Stimulated activated CD8-positive, alpha-beta memory T cell treated with anti-CD3 and anti-CD28 coated beads, Interleukin-7, amount 100 ng/mL, for 24 hours (primary cell): ENCODE data around the gene COL23A1.
"Not testable (repeated sequence)": the region's sequence is repeated elsewhere in the genome, so short reads cannot be mapped to it uniquely, and the experiment has no call there.

Experiments
- DNase-seq: peaks from one replicate; pipeline ENCODE4 v3.0.0-alpha.2; 2020; ENCODE audit warnings: low read depth

The COL23A1 gene

DNA sequence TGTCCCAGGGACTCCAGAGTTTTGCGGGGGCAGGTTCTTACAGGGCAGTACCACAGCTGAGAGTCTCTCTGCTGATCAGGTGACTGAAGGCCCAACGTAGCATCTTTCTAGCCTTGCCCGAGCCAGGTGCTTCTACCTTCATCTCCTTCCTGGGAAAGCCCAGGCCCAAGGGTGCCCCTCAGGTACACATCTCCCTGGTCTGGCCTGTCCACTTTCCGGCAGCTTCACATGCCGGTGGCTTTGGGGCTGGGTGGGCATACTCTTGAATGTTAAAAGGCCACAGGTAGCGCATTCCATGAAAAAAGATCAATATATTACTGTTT lies 351.9 kb downstream of the COL23A1 start:
- DNase-seq: no peak

- DNase-seq: no peak
Observed at GRCh38 chr5:178237431-178238312, 352.5 kb downstream of the COL23A1 start.

GRCh38 chr5:178236679-178237078 lies 353.5 kb downstream of the COL23A1 start:
- DNase-seq: no peak

GRCh38 chr5:178236126-178236525 lies 354.1 kb downstream of the COL23A1 start:
- no peak for DNase-seq

- no peak for DNase-seq
Observed at GRCh38 chr5:178235588-178235974, 354.6 kb downstream of the COL23A1 start.

- peak; percentile 68 for DNase-seq
Observed at GRCh38 chr5:178234750-178235587, 355.2 kb downstream of the COL23A1 start.

- no peak for DNase-seq
Observed at GRCh38 chr5:178234121-178234749, 356.0 kb downstream of the COL23A1 start.

DNA sequence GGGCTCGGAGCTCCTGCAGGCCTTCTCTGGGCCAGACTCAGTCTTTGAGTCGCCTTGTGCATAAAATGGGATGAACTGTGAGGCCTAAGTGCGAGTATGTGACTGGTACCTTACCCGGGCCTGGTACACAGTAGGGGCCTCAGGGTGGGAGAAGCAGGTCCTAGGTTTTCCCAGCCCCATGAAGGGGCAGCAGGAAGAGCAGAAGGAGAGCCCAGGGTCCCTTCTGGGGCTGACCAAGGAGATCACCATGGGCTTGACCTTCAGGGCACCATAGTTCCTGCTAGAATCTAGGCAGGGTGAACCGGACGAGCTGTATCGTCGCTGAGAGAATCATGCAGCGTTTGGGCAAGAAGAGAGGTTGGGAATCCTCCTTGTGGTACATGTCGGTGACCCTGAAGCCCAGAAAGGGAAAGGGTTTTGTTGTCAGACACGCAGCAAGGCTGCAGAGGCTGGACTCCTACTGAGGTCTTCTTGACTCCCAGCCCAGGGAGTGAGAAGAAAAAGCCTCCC lies 357.2 kb downstream of the COL23A1 start:
- DNase-seq: no peak

DNA sequence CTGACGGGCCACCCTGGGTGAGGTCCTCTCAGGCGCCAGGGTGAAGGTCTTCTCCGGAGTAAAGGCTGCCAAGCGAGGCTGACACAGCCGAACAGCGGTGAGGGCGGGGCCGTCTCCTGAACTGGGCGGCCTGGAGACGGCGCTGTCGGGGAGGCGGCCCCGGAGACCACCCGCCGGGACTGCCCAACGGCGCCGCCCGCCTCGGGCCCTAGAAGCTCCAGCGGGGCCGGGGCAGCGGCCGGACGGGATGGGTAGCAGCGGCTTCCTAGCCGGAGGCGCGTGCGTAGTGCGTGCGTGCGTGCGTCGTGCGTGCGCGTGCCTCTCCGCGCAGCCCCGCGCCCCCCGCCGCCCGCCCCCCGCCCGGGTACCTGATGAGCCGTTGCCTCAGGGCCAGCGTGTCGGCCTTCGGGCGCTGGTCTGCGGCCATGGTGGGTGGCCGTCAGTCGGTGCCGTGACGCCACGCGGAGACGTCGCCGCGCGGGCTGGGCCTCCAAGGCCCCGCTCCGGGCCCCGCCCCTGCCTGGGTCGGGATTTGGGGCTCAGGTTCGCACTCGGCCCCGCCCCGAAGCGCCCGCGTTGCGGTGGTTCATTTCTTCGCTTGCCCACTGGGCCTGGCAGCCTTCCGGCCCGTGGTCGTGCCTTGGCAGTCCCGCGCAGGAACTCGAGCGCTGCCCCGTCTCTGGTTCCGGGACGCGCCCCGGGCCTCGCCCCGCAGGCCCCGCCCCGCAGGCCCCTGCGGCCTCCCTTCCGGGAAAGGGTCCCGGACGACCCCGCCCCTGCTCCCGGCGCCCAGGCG lies 357.9 kb downstream of the COL23A1 start, which contains the start of gene PHYKPL:
Gene PHYKPL (minus strand): TSS at position 679 of the 796 bp plus-strand sequence. CDS start 252 bp downstream, at position 427.
- DNase-seq: peak; percentile 40

- DNase-seq: no peak
Observed at GRCh38 chr5:178231539-178232123, 358.6 kb downstream of the COL23A1 start.

DNA sequence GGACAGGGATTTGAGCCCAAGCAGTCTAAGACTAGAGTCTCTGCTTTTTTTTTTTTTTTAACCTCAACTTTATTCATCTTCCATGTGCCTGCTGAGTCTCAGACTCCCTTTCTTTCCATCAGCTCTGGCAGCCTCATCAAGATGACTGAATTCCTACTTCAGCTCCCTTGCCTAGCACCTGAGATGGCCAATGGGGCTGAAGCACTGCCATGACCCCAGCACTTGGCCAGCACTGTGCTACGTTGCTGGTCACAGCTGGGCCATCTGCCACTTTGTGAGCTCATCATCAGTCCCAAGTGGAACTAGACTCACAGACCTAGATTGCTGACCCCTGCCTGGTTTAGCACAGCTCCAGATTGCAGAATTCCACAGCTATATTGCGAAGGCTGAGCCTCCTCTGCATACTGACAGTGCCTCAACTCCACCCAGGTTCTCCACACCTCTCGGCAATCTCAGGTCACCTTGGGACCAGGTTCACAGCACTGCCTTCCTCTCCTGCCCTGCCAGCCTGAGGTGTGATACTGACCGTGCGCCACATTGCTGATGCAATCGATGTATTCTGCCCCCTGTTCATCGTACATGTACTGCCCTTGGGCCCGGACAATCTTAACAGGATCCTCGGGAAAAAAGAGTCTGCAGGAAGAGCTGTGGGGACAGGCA lies 359.2 kb downstream of the COL23A1 start:
- DNase-seq: no peak

GRCh38 chr5:178229861-178230260 lies 360.3 kb downstream of the COL23A1 start:
- no peak for DNase-seq

DNA sequence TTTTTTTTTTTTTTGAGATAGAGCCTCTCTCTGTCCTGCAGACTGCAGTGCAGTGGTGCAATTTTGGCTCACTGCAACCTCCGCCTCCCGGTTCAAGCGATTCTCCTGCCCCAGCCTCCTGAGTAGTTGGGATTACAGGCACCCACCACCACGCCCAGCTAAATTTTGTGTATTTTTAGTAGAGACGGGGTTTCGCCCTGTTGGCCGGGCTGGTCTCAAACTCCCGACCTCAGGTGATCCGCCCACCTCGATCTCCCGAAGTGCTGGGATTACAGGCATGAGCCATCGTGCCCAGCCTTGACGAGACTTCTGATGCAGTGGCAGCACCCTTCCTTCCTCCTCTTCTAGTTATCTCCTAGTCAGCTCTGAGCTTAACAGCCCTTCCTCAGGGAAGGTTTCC lies 361.1 kb downstream of the COL23A1 start:
- not testable (repeated sequence) for DNase-seq

GRCh38 chr5:178228609-178229008 lies 361.6 kb downstream of the COL23A1 start:
- no peak for DNase-seq

DNA sequence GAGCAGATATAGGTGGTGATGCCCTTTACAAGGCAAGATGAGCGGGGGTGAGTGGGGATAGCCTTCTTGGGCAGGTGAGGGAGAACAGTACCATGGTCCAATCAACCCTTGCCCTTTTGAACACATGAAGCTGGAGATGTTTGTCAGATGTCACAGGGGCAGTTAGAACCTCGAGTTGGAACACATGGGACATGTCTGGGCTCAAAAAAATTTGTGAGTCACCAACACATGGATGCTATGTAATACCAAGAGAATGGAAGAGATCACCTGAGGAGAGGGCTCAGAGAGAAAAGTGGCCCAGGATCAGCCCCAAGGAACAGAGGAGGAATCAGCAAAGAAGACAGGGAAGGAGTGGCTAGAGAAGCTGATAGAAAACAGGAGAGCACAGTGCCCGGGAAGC lies 362.3 kb downstream of the COL23A1 start:
- no peak for DNase-seq

- DNase-seq: no peak
Observed at GRCh38 chr5:178227138-178227659, 363.0 kb downstream of the COL23A1 start.

DNA sequence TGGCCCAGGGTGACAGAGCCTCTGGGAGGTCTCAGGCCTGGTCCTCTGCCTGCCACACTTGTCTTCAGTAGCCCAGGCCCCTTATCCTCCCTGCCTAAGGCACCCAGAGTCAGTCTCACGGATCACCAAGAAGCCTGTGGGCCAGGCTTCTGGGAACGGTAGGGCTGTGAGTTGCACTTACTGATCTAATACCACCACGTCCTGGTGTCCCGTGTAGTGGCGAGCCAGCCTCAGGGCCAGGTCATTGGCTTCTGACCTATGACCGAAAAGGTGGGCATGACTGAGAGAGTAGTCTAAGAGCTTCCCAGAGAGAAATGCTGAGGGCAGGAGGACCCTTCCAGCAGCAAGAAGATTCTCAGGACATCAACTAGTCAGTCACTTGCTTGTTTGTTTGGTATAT lies 365.0 kb downstream of the COL23A1 start:
- DNase-seq: no peak

DNA sequence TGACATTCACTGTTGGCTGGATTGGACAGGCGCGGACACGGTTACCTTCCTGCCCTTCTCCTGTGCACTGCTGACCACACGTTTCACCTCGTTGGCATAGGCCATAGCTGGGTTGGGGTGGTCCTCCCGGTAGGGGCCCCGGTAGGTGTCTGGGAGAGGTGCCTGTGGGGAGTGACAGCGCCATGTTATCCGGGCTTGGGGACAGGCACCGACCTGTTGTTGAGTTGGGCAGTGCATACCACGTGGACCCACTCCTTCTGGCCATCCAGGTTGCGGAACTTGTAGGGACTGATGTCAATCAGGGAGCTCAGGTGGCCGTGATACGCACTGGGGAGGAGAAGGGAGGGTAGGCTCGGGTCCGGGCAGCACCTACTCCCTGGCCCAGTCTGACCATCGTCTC lies 365.8 kb downstream of the COL23A1 start:
- DNase-seq: no peak

DNA sequence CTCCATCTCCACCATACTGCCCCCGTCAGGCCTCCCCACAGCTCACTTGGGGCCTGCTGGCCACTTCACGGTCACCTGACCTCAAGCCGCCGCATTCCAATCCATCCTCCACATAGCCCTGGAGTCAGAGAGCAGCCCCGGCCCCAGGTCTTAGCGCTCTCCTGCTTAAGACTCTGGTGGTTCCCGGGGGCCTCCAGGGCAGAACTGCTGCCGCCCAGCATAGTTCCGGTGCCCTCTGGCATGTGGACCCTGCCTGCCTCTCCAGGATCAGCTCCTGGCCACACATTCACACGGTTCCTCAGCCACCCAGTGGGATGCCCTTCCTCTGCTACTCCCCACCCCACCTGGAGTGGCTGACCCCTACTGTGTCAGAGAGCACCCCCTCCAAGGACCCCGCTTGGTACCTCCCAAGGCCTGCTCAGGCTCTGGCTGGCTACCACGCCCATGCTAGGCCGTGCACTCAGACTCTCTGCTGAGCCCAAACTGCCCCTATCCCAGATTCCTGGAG lies 366.3 kb downstream of the COL23A1 start:
- no peak for DNase-seq

- DNase-seq: no peak
Observed at GRCh38 chr5:178223196-178223773, 366.9 kb downstream of the COL23A1 start.
